Transverse colon (tissue), 4 donors: ENCODE data around the gene SLC13A4.

Source experiments
- CTCF ChIP-seq, 5 experiments: fragments of 200-600 bp in 3 of 5; fragments of 450-650 bp in 2 of 5; sonication (generic) in 3 of 5; IDR thresholded peaks; 1 replicate in 2 of 5; 2 replicates in 3 of 5; pipeline ENCODE4 v1.5.1; 2016 to 2017; ENCODE audit warnings: antibody characterized with exemption in 5 of 5, inconsistent platforms in 3 of 5, mild to moderate bottlenecking in 2 of 5, moderate library complexity in 1 of 5
- EP300 ChIP-seq: sonication (generic); formaldehyde crosslinking; IDR thresholded peaks from one replicate; pipeline ENCODE4 v1.6.1; 2017; ENCODE audit warnings: antibody characterized with exemption, low read depth
- POLR2A ChIP-seq: fragments of 450-650 bp; IDR thresholded peaks from one replicate; pipeline ENCODE4 v1.6.1; 2016; ENCODE audit warnings: antibody characterized with exemption, mild to moderate bottlenecking, moderate library complexity
- POLR2AphosphoS5 ChIP-seq, 3 donors: sonication (generic); formaldehyde crosslinking; IDR thresholded peaks; one replicate each; pipeline ENCODE4 v1.6.1; 2016; ENCODE audit warnings: antibody characterized with exemption in 3 of 3

GRCh38 chr7:135711139-135711469 lies 16.9 kb downstream of the SLC13A4 start:
- no peak for TF ChIP-seq POLR2A
- no peak for TF ChIP-seq CTCF (IDR thresholded peaks at IDR 0.05)
- TF ChIP-seq EP300 = no peak
- no peak for TF ChIP-seq POLR2AphosphoS5 (IDR thresholded peaks at IDR 0.05)
